Right atrium auricular region (tissue), 2 donors: ENCODE data around the gene CD72. TPM values are rescaled to one million over a fixed set of nuclear protein-coding genes. Genes with fewer than 3 reads are reported as not detected.

ENCODE experiments used
- DNase-seq: peaks from one replicate; pipeline ENCODE4 v3.0.0-alpha.2; 2019; ENCODE audit warnings: low spot score
- H3K27ac ChIP-seq, 2 donors: fragments of 200-600 bp; sonication (generic); 1 replicate in 1 of 2; 2 replicates in 1 of 2; pipeline ENCODE4 v1.5.1; 2016 to 2019
- H3K27me3 ChIP-seq, 2 donors: fragments of 200-600 bp; sonication (generic); one replicate each; pipeline versions ENCODE4 v1.5.1 to v1.6.0; 2017 to 2019
- H3K36me3 ChIP-seq: fragments of 200-600 bp; sonication (generic); one replicate; pipeline ENCODE4 v1.5.1; 2016
- H3K4me1 ChIP-seq, 2 donors: fragments of 200-600 bp; sonication (generic); one replicate each; pipeline versions ENCODE4 v1.5.1 to v1.6.0; 2017 to 2019
- H3K4me3 ChIP-seq, 2 donors: fragments of 200-600 bp; sonication (generic); 1 replicate in 1 of 2; 2 replicates in 1 of 2; pipeline ENCODE4 v1.5.1; 2017 to 2019; ENCODE audit warnings: mild to moderate bottlenecking in 1 of 2, moderate library complexity in 1 of 2
- H3K9me3 ChIP-seq, 2 donors: fragments of 200-600 bp; sonication (generic); one replicate each; pipeline ENCODE4 v1.5.1; 2019
- total RNA-seq, 2 donors: library from RNA; depleted of rRNA; stranded (reverse); fragments of >200 nt; gene quantifications; one replicate each; pipeline ENCODE4 v1.1.0, GENCODE V29; 2016
- TF ChIP-seq, protein P1 (sequence below), 2 donors: fragments of 200-600 bp; sonication (generic); IDR thresholded peaks; one replicate each; pipeline ENCODE4 v1.5.1; 2019; ENCODE audit warnings: antibody characterized with exemption in 2 of 2

Gene CD72
- total RNA-seq, 2 donors from 2014 or later, result 0.79 to 1.3 TPM

DNA sequence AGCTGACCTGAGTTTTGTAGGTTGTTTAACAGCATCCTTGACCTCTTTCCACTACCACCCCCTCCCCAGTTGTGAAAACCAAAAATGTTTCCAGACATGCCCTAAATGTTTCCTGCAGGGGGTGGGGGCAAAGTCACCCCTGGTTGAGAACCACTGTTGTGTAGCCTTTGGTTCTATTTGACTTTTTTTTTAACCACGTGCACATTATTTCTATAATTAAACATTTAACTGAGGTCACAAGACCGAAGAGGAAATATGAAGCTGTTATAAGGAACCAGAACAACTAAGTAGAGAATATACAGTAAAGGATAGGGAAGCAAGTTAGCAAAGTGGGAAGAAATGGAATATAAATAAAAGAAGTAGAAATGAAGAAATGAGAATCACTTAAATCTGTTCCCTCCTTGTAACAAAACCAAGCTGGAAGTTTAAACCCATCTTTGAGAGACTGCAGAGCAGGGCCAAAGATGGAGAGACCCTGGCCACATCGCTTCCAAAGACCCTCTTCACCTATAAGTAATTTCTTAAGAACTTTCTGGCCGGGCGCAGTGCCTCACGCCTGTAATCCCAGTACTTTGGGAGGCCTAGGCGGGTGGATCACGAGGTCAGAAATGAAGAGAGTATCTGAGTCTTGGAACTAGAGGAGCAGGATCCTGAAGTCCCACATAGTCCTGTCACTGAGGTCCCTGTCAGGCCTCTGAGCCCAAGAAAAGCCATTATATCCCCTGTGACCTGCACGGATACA is 18.1 kb upstream of the CD72 start:
- Histone ChIP-seq H3K36me3 (no peaks in the 10 kb centered on the region), H3K9me3 (no peaks in the 10 kb centered on the region), H3K27ac (no peak overlapping the region), H3K27me3 (no peaks in the 10 kb centered on the region), H3K4me3 (no peak overlapping the region), H3K4me1 (peaks cover 0 to 11% of the 10 kb centered on the region in 2 donors)
- DNase-seq, result no peak
- TF ChIP-seq, protein P1, sequence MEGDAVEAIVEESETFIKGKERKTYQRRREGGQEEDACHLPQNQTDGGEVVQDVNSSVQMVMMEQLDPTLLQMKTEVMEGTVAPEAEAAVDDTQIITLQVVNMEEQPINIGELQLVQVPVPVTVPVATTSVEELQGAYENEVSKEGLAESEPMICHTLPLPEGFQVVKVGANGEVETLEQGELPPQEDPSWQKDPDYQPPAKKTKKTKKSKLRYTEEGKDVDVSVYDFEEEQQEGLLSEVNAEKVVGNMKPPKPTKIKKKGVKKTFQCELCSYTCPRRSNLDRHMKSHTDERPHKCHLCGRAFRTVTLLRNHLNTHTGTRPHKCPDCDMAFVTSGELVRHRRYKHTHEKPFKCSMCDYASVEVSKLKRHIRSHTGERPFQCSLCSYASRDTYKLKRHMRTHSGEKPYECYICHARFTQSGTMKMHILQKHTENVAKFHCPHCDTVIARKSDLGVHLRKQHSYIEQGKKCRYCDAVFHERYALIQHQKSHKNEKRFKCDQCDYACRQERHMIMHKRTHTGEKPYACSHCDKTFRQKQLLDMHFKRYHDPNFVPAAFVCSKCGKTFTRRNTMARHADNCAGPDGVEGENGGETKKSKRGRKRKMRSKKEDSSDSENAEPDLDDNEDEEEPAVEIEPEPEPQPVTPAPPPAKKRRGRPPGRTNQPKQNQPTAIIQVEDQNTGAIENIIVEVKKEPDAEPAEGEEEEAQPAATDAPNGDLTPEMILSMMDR (IDR thresholded peaks at IDR 0.05), result no peak

DNA sequence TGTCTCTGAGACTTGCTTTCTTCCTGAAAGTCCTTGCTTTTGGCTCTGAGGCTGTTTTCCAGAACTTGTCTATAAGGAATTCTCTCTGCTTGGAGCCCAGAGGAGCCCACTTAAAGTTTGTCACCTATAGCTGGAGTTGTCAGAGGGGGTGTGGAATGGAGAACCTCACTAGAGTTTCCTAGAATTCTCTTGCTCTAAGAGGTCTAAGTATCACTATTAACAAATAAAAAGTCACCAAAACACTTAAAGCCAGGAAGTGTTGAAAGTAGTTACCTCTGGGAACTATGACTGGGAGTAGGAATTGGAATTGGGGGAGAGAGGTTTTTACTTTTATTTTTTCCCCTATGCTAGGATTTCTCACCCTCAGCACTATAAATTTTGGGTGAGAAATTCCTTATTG is 17.5 kb upstream of the CD72 start:
- no peak overlapping the region for H3K4me3 ChIP-seq
- H3K36me3 ChIP-seq, result no peaks in the 10 kb centered on the region
- H3K4me1 ChIP-seq, result peaks cover 0 to 11% of the 10 kb centered on the region in 2 donors
- H3K27ac ChIP-seq, result no peak overlapping the region
- DNase-seq, result no peak
- TF ChIP-seq, protein P1 (IDR thresholded peaks at IDR 0.05), result no peak
- no peaks in the 10 kb centered on the region for H3K9me3 ChIP-seq
- no peaks in the 10 kb centered on the region for H3K27me3 ChIP-seq

DNA sequence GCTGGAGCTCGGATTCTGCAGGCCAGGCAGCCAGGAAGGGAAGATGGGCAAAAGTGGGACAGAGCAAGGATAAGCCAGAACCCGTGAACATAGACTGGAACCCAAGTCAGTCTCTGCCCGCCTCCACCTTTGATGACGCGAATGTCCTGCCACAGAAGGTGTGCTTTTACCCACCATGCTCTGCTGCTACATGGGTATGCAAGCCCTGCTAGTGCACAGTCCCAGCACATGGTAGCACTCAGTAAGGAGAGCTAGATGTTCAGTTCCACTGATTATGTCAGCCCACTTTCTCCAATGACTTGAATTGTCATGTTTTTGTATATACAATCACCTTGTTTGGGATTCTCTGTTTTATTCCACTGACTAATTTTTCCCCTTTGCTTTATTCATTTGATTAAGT is 11.4 kb upstream of the CD72 start:
- no peak overlapping the region for H3K4me3 ChIP-seq
- no peak for DNase-seq
- TF ChIP-seq, protein P1 (IDR thresholded peaks at IDR 0.05), result no peak
- no peaks in the 10 kb centered on the region for H3K36me3 ChIP-seq
- no peaks in the 10 kb centered on the region for H3K4me1 ChIP-seq
- no peak overlapping the region for H3K27ac ChIP-seq
- H3K27me3 ChIP-seq, result no peaks in the 10 kb centered on the region
- H3K9me3 ChIP-seq, result no peaks in the 10 kb centered on the region

DNA sequence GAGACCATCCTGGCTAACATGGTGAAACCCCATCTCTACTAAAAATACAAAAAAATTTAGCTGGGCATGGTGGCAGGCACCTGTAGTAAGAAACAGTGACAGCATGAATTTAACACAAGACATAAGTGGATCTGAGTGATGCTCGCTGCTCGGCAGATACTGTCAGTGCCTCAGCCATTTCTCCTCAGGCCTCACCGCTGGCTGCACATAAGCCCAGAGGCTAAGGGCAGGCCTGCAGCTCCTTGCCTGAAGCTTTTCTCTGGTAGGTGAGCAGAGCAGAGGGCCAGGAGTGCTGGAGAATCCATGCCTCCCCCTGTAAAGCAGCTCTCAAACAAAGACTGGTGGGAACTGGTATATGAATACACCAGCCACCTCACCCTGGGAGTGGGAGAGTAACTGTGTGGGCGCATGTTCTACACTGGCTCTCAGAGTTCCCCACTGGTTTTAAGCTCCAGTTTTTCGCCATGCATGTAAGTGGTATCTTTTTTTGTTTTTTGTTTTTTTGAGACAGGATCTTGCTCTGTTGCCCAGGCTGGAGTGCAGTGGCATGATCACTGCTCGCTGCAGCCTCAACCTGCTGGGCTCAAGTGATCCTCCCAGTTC is 10.3 kb upstream of the CD72 start:
- DNase-seq, result no peak
- TF ChIP-seq, protein P1 (IDR thresholded peaks at IDR 0.05), result no peak
- no peaks in the 10 kb centered on the region for H3K36me3 ChIP-seq
- H3K4me3 ChIP-seq, result no peak overlapping the region
- no peaks in the 10 kb centered on the region for H3K4me1 ChIP-seq
- no peaks in the 10 kb centered on the region for H3K27me3 ChIP-seq
- H3K9me3 ChIP-seq, result no peaks in the 10 kb centered on the region
- no peak overlapping the region for H3K27ac ChIP-seq

DNA sequence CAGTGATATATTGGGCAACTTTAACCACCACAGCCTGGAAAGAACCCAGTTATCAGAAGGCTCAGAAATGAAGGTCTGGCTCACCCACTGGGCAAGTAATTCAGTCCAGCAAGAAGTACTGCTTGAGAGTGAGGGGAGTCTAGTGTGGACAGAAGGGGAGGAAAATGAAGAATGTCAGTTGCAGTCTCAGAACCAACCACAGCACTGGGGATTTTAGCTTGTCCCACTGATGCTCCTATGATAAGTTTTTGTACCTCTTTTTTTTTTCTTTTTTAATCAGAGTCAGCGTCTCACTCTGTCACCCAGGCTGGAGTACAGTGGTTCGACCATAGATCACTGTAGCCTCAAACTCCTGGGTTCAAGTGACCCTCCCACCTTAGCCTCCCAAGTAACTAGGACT is 9.4 kb upstream of the CD72 start:
- Histone ChIP-seq H3K27ac (no peak overlapping the region), H3K27me3 (no peaks in the 10 kb centered on the region), H3K36me3 (no peaks in the 10 kb centered on the region), H3K4me3 (no peak overlapping the region), H3K4me1 (no peaks in the 10 kb centered on the region), H3K9me3 (no peaks in the 10 kb centered on the region)
- TF ChIP-seq, protein P1 (IDR thresholded peaks at IDR 0.05), result no peak
- no peak for DNase-seq
